Testis (tissue), 2 donors: ENCODE measurements around the gene SLC16A7.

ENCODE experiments used
- POLR2A ChIP-seq: fragments of 450-650 bp; IDR thresholded peaks from one replicate; pipeline ENCODE4 v1.6.1; 2017; ENCODE audit warnings: antibody characterized with exemption, mild to moderate bottlenecking, moderate library complexity
- TF ChIP-seq, protein P1 (sequence below), 3 experiments: fragments of 450-650 bp in 2 of 3; fragments of 200-600 bp in 1 of 3; sonication (generic) in 1 of 3; IDR thresholded peaks; one replicate each; pipeline ENCODE4 v1.5.1; 2016 to 2019; ENCODE audit warnings: antibody characterized with exemption in 3 of 3, mild to moderate bottlenecking in 2 of 3, moderate library complexity in 1 of 3

DNA sequence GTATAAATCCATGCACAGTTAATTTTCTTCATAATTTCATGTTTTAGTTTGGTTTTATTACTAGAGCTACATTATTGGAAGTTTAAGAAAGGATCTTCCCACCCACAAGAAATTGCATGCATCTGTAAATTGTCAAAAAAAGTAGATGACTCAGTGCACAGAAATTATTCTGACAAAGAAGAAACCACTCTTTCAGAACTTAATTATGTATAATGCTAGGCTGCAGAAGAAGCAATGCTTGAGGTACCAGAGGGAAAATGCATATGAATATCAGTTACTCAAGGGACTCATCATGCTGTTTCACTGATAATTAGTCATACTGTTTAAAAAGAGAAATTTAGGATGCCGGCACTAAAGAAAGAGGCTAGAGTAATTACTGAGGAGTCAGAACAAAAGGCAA, 147.0 kb downstream of the SLC16A7 start:
- no peak for TF ChIP-seq POLR2A
- TF ChIP-seq, protein P1, sequence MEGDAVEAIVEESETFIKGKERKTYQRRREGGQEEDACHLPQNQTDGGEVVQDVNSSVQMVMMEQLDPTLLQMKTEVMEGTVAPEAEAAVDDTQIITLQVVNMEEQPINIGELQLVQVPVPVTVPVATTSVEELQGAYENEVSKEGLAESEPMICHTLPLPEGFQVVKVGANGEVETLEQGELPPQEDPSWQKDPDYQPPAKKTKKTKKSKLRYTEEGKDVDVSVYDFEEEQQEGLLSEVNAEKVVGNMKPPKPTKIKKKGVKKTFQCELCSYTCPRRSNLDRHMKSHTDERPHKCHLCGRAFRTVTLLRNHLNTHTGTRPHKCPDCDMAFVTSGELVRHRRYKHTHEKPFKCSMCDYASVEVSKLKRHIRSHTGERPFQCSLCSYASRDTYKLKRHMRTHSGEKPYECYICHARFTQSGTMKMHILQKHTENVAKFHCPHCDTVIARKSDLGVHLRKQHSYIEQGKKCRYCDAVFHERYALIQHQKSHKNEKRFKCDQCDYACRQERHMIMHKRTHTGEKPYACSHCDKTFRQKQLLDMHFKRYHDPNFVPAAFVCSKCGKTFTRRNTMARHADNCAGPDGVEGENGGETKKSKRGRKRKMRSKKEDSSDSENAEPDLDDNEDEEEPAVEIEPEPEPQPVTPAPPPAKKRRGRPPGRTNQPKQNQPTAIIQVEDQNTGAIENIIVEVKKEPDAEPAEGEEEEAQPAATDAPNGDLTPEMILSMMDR (IDR thresholded peaks at IDR 0.05), result no peak
